AG10803 (cell line): ENCODE results near the gene NLRP6.

Experiments
- DNase-seq: peaks from one replicate; pipeline ENCODE4 v3.0.0; 2010; ENCODE audit warnings: low read depth
- H3K4me3 ChIP-seq: 2 replicates; pipeline ENCODE4 v1.5.1; 2011; ENCODE audit warnings: mild to moderate bottlenecking, low read length, control low read depth
- TF ChIP-seq, protein P1 (sequence below): conservative IDR thresholded peaks from 2 replicates; pipeline ENCODE4 v1.5.1; 2011; ENCODE audit warnings: mild to moderate bottlenecking, low read length, control low read depth, inconsistent platforms

NLRP6 gene

DNA sequence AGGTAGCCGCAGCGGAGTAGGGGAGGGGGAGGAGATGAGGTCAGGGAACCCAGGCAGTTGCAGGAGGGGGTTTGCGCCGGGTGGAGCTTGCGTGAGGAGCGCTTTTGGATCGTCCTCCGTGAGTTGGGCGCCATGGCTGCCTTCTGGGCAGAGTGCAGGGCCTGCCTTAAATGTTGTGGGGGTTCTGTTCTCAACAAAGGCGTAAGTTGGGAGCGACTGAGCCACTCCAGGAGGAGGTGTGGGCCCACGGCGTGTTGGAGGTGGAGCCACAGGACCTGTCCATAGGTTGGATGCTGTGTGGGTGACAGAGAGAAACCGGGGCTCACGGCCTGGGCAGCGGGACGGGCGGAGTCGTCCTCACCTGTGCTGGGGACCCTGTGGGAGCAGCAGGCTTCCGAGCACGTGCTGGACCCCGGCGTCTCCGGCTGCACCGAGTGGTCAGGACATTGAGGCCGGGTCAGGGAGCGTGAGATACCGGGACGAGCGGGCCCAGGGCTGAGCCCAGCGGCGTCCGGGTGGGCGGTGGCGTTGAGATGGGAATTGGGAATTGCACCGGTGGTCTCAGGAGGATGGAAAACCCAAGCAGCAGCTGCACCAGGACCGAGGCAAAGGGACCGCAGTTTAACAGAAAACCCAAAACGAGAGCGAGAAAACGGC lies 9.7 kb downstream of the NLRP6 start:
- TF ChIP-seq, protein P1, sequence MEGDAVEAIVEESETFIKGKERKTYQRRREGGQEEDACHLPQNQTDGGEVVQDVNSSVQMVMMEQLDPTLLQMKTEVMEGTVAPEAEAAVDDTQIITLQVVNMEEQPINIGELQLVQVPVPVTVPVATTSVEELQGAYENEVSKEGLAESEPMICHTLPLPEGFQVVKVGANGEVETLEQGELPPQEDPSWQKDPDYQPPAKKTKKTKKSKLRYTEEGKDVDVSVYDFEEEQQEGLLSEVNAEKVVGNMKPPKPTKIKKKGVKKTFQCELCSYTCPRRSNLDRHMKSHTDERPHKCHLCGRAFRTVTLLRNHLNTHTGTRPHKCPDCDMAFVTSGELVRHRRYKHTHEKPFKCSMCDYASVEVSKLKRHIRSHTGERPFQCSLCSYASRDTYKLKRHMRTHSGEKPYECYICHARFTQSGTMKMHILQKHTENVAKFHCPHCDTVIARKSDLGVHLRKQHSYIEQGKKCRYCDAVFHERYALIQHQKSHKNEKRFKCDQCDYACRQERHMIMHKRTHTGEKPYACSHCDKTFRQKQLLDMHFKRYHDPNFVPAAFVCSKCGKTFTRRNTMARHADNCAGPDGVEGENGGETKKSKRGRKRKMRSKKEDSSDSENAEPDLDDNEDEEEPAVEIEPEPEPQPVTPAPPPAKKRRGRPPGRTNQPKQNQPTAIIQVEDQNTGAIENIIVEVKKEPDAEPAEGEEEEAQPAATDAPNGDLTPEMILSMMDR, result no peak
- peak overlapping the region; percentile 56 for H3K4me3 ChIP-seq
- DNase-seq, result no peak

DNA sequence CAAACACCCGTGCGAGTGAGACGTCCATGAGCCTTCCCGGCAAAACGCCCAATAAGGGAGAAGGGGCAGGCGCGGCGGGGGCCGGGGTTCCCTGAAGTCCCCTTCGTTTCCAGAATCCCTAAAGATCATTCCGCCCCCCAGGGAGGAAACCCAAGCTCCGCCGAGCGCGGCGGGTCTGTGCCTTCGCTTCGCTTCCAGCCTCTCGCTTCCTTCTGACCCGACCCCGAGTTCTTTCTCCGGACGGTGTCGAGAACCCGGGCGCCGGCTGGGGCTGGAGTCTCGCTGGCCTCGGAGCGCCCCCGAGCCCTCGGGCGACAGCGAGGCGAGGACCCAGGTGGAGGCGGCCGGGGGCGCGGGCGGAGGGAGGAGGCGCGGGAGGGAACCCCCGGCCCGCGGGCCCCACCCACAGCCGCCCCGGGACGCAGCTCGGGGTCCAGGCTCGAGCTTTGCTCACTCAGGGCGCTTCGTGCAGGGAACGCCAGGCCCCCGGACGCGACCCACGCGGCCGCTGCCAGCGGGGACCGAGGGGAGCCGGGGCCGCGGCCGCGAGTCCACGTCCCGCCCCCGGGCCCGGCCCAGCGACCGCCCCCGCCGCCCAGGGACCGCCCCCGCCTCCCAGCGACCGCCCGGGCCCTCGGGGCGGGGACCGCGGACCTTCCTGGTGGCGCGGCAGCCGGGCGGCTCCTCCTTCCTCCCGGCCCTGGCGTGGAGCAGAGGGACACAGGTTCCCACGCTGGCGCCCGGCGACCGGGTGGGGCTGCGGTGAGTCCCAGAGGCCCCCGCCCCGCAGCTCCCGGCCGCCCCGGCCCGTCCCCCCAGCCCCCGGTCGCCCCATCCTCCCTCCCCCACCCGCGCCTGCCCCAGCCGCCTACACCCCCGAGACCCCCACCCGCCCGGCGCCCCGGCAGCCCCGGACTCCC lies 10.5 kb downstream of the NLRP6 start, which contains the start of gene PGGHG:
TSS of gene PGGHG (plus strand) at position 649 of the 920 bp plus-strand sequence. CDS start 691 bp downstream, outside the sequence.
- peak; percentile 39 for DNase-seq
- TF ChIP-seq, protein P1, result no peak
- peak within 1 kb of the TSS; percentile 56 for H3K4me3 ChIP-seq

DNA sequence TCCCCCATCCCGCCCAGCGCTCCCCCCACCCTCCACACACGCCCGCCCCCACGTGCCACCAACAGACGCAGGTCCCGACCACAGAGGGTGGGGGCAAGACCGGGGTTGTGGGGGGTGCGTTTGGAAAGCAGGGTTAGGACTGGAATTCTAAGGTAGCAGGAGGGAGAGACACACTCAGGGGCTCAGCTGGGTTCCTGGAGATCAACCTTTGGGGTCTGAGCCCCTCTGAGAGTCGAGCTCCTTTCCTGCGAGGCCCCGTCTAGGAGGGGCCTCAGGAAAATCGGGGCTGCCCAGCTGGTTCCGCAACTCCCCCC lies 11.1 kb downstream of the NLRP6 start:
- TF ChIP-seq, protein P1, result no peak
- peak overlapping the region; percentile 54 for H3K4me3 ChIP-seq
- DNase-seq, result no peak

DNA sequence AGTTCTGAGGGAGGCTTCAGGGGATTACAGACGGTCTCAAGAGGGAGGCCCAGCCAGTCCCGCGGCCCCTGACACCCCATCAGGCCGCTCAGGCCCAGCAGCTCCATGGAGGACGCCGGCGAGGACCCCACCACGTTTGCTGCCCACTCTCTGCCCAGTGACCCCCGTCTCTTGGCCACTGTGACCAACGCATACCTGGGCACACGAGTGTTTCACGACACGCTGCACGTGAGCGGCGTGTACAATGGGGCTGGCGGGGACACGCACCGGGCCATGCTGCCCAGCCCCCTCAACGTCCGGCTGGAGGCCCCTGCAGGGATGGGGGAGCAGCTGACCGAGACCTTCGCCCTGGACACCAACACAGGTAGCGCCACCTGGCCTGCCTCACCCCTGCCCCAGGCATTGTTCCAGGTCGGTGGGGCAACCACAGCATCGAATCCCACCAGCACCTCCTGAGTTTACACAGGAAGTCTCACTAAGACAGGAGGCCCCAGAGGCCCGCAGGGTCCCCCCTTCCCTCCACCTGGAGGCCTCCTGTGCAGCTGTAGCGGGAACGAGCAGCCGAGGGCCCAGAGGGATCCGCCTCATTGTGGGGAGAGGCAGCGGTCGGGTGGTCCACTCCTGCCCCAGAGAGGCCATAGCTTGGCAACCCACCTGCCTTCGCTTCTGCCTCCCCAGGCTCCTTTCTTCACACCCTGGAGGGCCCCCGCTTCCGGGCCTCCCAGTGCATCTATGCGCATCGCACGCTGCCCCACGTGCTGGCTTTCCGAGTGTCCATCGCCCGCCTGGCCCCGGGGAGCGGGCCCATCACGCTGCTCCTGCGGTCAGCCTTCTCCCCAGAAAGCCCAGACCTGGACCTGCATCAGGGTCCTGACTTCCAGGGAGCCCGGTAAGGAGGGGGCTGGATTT lies 11.8 kb downstream of the NLRP6 start:
- TF ChIP-seq, protein P1, result no peak
- DNase-seq, result no peak
- H3K4me3 ChIP-seq, result peak overlapping the region; percentile 54

DNA sequence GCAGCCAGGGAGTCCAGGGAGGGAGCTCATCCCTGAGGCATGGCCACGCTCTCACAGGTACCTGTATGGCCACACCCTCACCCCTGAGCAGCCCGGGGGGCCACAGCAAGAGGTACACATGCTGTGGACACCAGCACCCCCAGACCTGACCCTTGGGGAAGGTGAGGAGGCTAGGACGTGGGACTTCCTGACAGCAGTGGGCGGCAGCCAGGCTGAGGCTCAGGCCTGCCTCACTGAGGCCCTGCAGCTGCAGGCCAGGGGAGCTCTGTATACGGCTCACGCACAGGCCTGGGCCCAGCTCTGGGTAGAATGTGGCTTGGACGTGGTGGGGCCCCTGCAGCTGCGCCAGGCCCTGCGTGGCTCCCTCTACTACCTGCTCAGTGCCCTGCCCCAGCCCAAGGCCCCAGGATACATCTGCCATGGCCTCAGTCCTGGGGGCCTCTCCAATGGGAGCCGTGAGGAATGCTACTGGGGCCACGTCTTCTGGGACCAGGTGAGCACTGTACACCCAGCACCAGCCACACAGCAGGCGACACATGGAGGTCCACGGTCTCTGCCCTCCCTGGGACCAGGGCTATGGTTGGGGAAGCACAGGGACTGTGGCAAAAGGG lies 12.5 kb downstream of the NLRP6 start:
- TF ChIP-seq, protein P1, result no peak
- no peak for DNase-seq
- H3K4me3 ChIP-seq, result no peak overlapping the region

DNA sequence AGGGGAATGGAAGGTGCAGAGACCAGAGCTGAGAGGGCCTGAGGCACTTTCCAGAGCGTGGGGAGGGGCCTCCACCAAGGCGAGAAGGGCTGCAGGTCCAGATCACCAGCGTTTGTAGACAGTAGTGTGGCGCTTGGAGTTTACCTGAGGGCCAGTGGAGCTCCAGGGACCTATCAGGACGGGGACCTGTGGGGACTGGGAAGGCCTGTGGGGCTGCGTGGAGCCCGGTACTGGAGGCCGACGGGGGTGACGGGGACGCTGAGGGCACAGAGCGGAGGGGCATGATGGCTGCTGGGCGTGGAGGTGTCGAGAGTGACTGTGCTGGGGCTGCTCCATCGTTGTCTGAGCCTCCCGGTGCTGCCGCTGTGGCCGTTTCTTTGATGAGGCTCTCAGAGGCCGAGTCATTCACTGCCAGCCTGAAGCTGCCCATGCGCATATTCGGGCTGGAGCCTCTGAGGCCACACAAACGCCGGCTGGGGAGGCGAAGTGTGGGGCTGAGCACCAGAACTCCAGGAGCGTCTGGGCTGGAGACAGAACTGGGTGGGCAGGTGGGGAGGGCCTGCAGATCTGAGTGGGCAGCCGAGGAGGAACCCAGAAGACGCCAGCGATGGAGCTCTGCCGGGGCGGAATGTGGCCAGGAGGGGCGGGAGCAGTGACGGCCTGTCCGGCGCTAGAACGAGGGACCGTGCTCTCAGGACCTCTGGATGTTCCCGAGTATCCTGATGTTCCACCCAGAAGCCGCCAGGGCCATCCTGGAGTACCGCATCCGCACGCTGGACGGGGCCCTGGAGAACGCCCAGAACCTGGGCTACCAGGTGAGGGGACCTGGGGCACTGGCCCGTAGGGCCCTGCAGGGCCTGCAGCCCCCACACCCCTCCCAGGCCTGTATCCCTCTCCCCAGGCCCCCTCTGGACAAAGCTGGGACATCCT lies 13.3 kb downstream of the NLRP6 start:
- H3K4me3 ChIP-seq, result no peak overlapping the region
- TF ChIP-seq, protein P1, result no peak
- no peak for DNase-seq
